ENCODE results near the gene EEF1G.
"Not testable (repeated sequence)": the region's sequence is repeated elsewhere in the genome, so short reads cannot be mapped to it uniquely, and the experiment has no call there.

EEF1G gene

GRCh38 chr11:62574363-62575071 is 826 bp upstream of the EEF1G start:
- H3K4me3 ChIP-seq (ENCODE audit: low read length), result peak overlapping the region; percentile 94
- H3K4me1 ChIP-seq (ENCODE audit: control insufficient read depth, insufficient read depth, low read length), result peaks cover 64% of the 10 kb centered on the region
- no peaks in the 10 kb centered on the region for H3K9me3 ChIP-seq (ENCODE audit: control insufficient read depth, low read length)
- peaks cover 45% of the 10 kb centered on the region for H3K36me3 ChIP-seq (ENCODE audit: control insufficient read depth, insufficient read depth, low read length, severe bottlenecking)
- no peaks in the 10 kb centered on the region for H3K27me3 ChIP-seq (replicated peaks; ENCODE audit: control insufficient read depth, insufficient read depth, low read length)
- peak; percentile 61 for DNase-seq (ENCODE audit: low read depth)
- H3K9ac ChIP-seq (ENCODE audit: low read length), result peak overlapping the region; percentile 98

GRCh38 chr11:62573006-62573591 is 592 bp downstream of the EEF1G start:
- peaks cover 66% of the 10 kb centered on the region for H3K4me1 ChIP-seq (ENCODE audit: control insufficient read depth, insufficient read depth, low read length)
- peaks cover 45% of the 10 kb centered on the region for H3K36me3 ChIP-seq (ENCODE audit: control insufficient read depth, insufficient read depth, low read length, severe bottlenecking)
- peak; percentile 63 for DNase-seq (ENCODE audit: low read depth)

GRCh38 chr11:62572431-62572830 is 1.3 kb downstream of the EEF1G start:
- H3K9me3 ChIP-seq (ENCODE audit: control insufficient read depth, low read length), result no peaks in the 10 kb centered on the region
- peak overlapping the region; percentile 94 for H3K4me3 ChIP-seq (ENCODE audit: low read length)
- H3K36me3 ChIP-seq (ENCODE audit: control insufficient read depth, insufficient read depth, low read length, severe bottlenecking), result peaks cover 46% of the 10 kb centered on the region
- H3K9ac ChIP-seq (ENCODE audit: low read length), result peak overlapping the region; percentile 99
- H3K27me3 ChIP-seq (replicated peaks; ENCODE audit: control insufficient read depth, insufficient read depth, low read length), result no peaks in the 10 kb centered on the region
- H3K4me1 ChIP-seq (ENCODE audit: control insufficient read depth, insufficient read depth, low read length), result peaks cover 61% of the 10 kb centered on the region
- DNase-seq (ENCODE audit: low read depth), result no peak

More at GRCh38 chr11:62573006-62573591, 592 bp downstream of the EEF1G start:
- H3K9ac ChIP-seq (ENCODE audit: low read length), result peak overlapping the region; percentile 99
- H3K4me3 ChIP-seq (ENCODE audit: low read length), result peak overlapping the region; percentile 94
- H3K27me3 ChIP-seq (replicated peaks; ENCODE audit: control insufficient read depth, insufficient read depth, low read length), result no peaks in the 10 kb centered on the region
- no peaks in the 10 kb centered on the region for H3K9me3 ChIP-seq (ENCODE audit: control insufficient read depth, low read length)

- Histone ChIP-seq H3K4me1 (ENCODE audit: control insufficient read depth, insufficient read depth, low read length) (peaks cover 51% of the 10 kb centered on the region), H3K36me3 (ENCODE audit: control insufficient read depth, insufficient read depth, low read length, severe bottlenecking) (peaks cover 55% of the 10 kb centered on the region), H3K4me3 (ENCODE audit: low read length) (peak overlapping the region; percentile 94), H3K9ac (ENCODE audit: low read length) (peak overlapping the region; percentile 99)
- not testable (repeated sequence) for DNase-seq (ENCODE audit: low read depth); H3K27me3 ChIP-seq (replicated peaks; ENCODE audit: control insufficient read depth, insufficient read depth, low read length); H3K9me3 ChIP-seq (ENCODE audit: control insufficient read depth, low read length)
These were observed 2.2 kb downstream of the EEF1G start for GRCh38 chr11:62571493-62571892.

- Histone ChIP-seq H3K4me1 (ENCODE audit: control insufficient read depth, insufficient read depth, low read length) (peaks cover 45% of the 10 kb centered on the region), H3K9ac (ENCODE audit: low read length) (peak overlapping the region; percentile 99), H3K36me3 (ENCODE audit: control insufficient read depth, insufficient read depth, low read length, severe bottlenecking) (peaks cover 61% of the 10 kb centered on the region)
- not testable (repeated sequence) for H3K4me3 ChIP-seq (ENCODE audit: low read length); H3K9me3 ChIP-seq (ENCODE audit: control insufficient read depth, low read length); DNase-seq (ENCODE audit: low read depth); H3K27me3 ChIP-seq (replicated peaks; ENCODE audit: control insufficient read depth, insufficient read depth, low read length)
These were observed 2.8 kb downstream of the EEF1G start for GRCh38 chr11:62570903-62571302.

GRCh38 chr11:62569611-62570010 is 4.1 kb downstream of the EEF1G start:
- Histone ChIP-seq H3K27me3 (replicated peaks; ENCODE audit: control insufficient read depth, insufficient read depth, low read length) (no peaks in the 10 kb centered on the region), H3K9ac (ENCODE audit: low read length) (peak overlapping the region; percentile 34), H3K36me3 (ENCODE audit: control insufficient read depth, insufficient read depth, low read length, severe bottlenecking) (peaks cover 71% of the 10 kb centered on the region), H3K9me3 (ENCODE audit: control insufficient read depth, low read length) (no peaks in the 10 kb centered on the region), H3K4me3 (ENCODE audit: low read length) (no peak overlapping the region), H3K4me1 (ENCODE audit: control insufficient read depth, insufficient read depth, low read length) (peaks cover 32% of the 10 kb centered on the region)
- DNase-seq (ENCODE audit: low read depth), result no peak

- H3K27me3 ChIP-seq (replicated peaks; ENCODE audit: control insufficient read depth, insufficient read depth, low read length), result no peaks in the 10 kb centered on the region
- peak overlapping the region; percentile 29 for H3K9ac ChIP-seq (ENCODE audit: low read length)
- H3K36me3 ChIP-seq (ENCODE audit: control insufficient read depth, insufficient read depth, low read length, severe bottlenecking), result peaks cover 85% of the 10 kb centered on the region
- DNase-seq (ENCODE audit: low read depth), result no peak
- H3K4me1 ChIP-seq (ENCODE audit: control insufficient read depth, insufficient read depth, low read length), result peaks cover 33% of the 10 kb centered on the region
- no peaks in the 10 kb centered on the region for H3K9me3 ChIP-seq (ENCODE audit: control insufficient read depth, low read length)
- no peak overlapping the region for H3K4me3 ChIP-seq (ENCODE audit: low read length)
These were observed 6.6 kb downstream of the EEF1G start for GRCh38 chr11:62567018-62567633.

GRCh38 chr11:62566247-62566646 is 7.4 kb downstream of the EEF1G start:
- H3K36me3 ChIP-seq (ENCODE audit: control insufficient read depth, insufficient read depth, low read length, severe bottlenecking), result peaks cover 82% of the 10 kb centered on the region
- no peak for DNase-seq (ENCODE audit: low read depth)
- H3K9ac ChIP-seq (ENCODE audit: low read length), result peak overlapping the region; percentile 29
- H3K9me3 ChIP-seq (ENCODE audit: control insufficient read depth, low read length), result no peaks in the 10 kb centered on the region
- H3K27me3 ChIP-seq (replicated peaks; ENCODE audit: control insufficient read depth, insufficient read depth, low read length), result no peaks in the 10 kb centered on the region
- no peak overlapping the region for H3K4me3 ChIP-seq (ENCODE audit: low read length)
- H3K4me1 ChIP-seq (ENCODE audit: control insufficient read depth, insufficient read depth, low read length), result peaks cover 27% of the 10 kb centered on the region

GRCh38 chr11:62565100-62565802 is 8.4 kb downstream of the EEF1G start:
- Histone ChIP-seq H3K4me3 (ENCODE audit: low read length) (no peak overlapping the region), H3K36me3 (ENCODE audit: control insufficient read depth, insufficient read depth, low read length, severe bottlenecking) (peaks cover 74% of the 10 kb centered on the region), H3K9ac (ENCODE audit: low read length) (no peak overlapping the region), H3K27me3 (replicated peaks; ENCODE audit: control insufficient read depth, insufficient read depth, low read length) (no peaks in the 10 kb centered on the region), H3K9me3 (ENCODE audit: control insufficient read depth, low read length) (no peaks in the 10 kb centered on the region), H3K4me1 (ENCODE audit: control insufficient read depth, insufficient read depth, low read length) (peaks cover 29% of the 10 kb centered on the region)
- DNase-seq (ENCODE audit: low read depth), result no peak

- H3K36me3 ChIP-seq (ENCODE audit: control insufficient read depth, insufficient read depth, low read length, severe bottlenecking), result peaks cover 68% of the 10 kb centered on the region
- DNase-seq (ENCODE audit: low read depth); H3K9ac ChIP-seq (ENCODE audit: low read length); H3K4me3 ChIP-seq (ENCODE audit: low read length); H3K9me3 ChIP-seq (ENCODE audit: control insufficient read depth, low read length); H3K27me3 ChIP-seq (replicated peaks; ENCODE audit: control insufficient read depth, insufficient read depth, low read length): not testable (repeated sequence)
- H3K4me1 ChIP-seq (ENCODE audit: control insufficient read depth, insufficient read depth, low read length), result peaks cover 36% of the 10 kb centered on the region
These were observed 11.9 kb downstream of the EEF1G start for GRCh38 chr11:62561677-62562230.

Measured in adipocyte (in vitro differentiated cells).